ENCODE data around the gene IFT20.
A peak's percentile ranks its signal among the peaks of the same experiment; 100 is the strongest.
"Not testable (repeated sequence)": the region's sequence is repeated elsewhere in the genome, so short reads cannot be mapped to it uniquely, and the experiment has no call there.

IFT20 gene

GRCh38 chr17:28341516-28341915, 6.2 kb upstream of the IFT20 start:
- H3K27me3 ChIP-seq (replicated peaks), result no peaks in the 10 kb centered on the region
- in situ Hi-C loops (cut with HindIII; ENCODE audit: low pct_ligation_motif_present, low sequenced_read_pairs), result no loop called here
- no peak for DNase-seq
- TF ChIP-seq, protein P1, sequence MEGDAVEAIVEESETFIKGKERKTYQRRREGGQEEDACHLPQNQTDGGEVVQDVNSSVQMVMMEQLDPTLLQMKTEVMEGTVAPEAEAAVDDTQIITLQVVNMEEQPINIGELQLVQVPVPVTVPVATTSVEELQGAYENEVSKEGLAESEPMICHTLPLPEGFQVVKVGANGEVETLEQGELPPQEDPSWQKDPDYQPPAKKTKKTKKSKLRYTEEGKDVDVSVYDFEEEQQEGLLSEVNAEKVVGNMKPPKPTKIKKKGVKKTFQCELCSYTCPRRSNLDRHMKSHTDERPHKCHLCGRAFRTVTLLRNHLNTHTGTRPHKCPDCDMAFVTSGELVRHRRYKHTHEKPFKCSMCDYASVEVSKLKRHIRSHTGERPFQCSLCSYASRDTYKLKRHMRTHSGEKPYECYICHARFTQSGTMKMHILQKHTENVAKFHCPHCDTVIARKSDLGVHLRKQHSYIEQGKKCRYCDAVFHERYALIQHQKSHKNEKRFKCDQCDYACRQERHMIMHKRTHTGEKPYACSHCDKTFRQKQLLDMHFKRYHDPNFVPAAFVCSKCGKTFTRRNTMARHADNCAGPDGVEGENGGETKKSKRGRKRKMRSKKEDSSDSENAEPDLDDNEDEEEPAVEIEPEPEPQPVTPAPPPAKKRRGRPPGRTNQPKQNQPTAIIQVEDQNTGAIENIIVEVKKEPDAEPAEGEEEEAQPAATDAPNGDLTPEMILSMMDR (IDR thresholded peaks at IDR 0.05; ENCODE audit: low read depth, low read length, missing control alignments), result no peak
- H3K27ac ChIP-seq, result no peak overlapping the region
- peaks cover 59% of the 10 kb centered on the region for H3K36me3 ChIP-seq (replicated peaks)
- no peak overlapping the region for H3K4me3 ChIP-seq (ENCODE audit: low read depth, low read length)

DNA sequence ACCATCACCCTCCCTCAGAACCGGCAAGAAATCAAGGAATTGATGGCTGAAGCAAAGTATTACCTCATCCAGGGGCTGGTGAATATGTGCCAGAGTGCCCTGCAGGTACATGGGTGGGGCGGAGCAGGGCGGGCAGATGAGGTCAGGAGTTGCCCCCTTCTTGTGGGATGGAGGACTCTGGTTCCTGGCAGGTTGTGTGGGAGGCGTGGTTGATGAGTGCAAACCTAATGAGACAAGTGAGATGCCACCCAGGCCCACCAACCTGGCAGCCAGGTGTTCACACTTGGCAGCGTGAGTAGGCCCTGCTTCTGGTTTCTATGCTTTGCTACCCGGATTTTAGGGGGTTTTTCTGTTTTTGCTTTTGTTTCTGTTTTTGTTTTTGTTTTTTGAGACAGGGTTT, 5.1 kb upstream of the IFT20 start:
- Histone ChIP-seq H3K4me3 (ENCODE audit: low read depth, low read length) (no peak overlapping the region), H3K36me3 (replicated peaks) (peaks cover 49% of the 10 kb centered on the region), H3K27me3 (replicated peaks) (no peaks in the 10 kb centered on the region), H3K27ac (no peak overlapping the region)
- in situ Hi-C loops (cut with HindIII; ENCODE audit: low pct_ligation_motif_present, low sequenced_read_pairs), result no loop called here
- TF ChIP-seq, protein P1 (IDR thresholded peaks at IDR 0.05; ENCODE audit: low read depth, low read length, missing control alignments), result no peak
- no peak for DNase-seq

- Histone ChIP-seq H3K4me3 (ENCODE audit: low read depth, low read length) (no peak overlapping the region), H3K36me3 (replicated peaks) (peaks cover 44% of the 10 kb centered on the region), H3K27me3 (replicated peaks) (no peaks in the 10 kb centered on the region), H3K27ac (no peak overlapping the region)
- in situ Hi-C loops (cut with HindIII; ENCODE audit: low pct_ligation_motif_present, low sequenced_read_pairs), result no loop called here
- DNase-seq, result no peak
- TF ChIP-seq, protein P1 (IDR thresholded peaks at IDR 0.05; ENCODE audit: low read depth, low read length, missing control alignments), result no peak
Observed at GRCh38 chr17:28339431-28339830, 4.2 kb upstream of the IFT20 start.

DNA sequence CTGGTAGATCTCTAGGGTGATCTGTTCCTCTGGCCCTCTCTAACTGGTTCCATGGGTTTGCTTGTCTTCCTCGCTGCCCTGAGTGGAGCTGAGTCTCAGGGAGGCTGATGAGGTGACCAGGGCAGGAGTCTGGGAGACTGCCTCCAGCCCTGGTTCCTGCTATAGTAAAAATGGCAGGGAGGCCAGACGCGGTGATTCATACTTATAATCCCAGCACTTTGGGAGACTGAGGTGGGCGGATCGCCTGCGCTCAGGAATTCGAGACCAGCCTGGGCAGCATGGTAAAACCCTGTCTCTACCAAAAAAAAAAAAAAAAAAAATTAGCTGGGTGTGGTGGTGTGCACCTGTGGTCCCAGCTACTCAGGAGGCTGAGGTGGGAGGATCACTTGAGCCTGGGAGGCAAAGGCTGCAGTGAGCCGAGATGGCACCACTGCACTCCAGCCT, 3.5 kb upstream of the IFT20 start:
- in situ Hi-C loops (cut with HindIII; ENCODE audit: low pct_ligation_motif_present, low sequenced_read_pairs); H3K4me3 ChIP-seq (ENCODE audit: low read depth, low read length): not testable (repeated sequence)
- H3K36me3 ChIP-seq (replicated peaks), result peaks cover 39% of the 10 kb centered on the region

GRCh38 chr17:28338056-28338768, 2.9 kb upstream of the IFT20 start:
- in situ Hi-C loops (cut with HindIII; ENCODE audit: low pct_ligation_motif_present, low sequenced_read_pairs), result no loop called here
- TF ChIP-seq, protein P1 (IDR thresholded peaks at IDR 0.05; ENCODE audit: low read depth, low read length, missing control alignments), result no peak
- Histone ChIP-seq H3K27ac (peak overlapping the region; percentile 29), H3K27me3 (replicated peaks) (no peaks in the 10 kb centered on the region), H3K36me3 (replicated peaks) (peaks cover 35% of the 10 kb centered on the region), H3K4me3 (ENCODE audit: low read depth, low read length) (no peak overlapping the region)
- peak; percentile 38 for DNase-seq

More for the DNA sequence above, 3.5 kb upstream of the IFT20 start:
- H3K27me3 ChIP-seq (replicated peaks); DNase-seq: not testable (repeated sequence)
- H3K27ac ChIP-seq, result peak overlapping the region; percentile 29

- in situ Hi-C loops (cut with HindIII; ENCODE audit: low pct_ligation_motif_present, low sequenced_read_pairs), result no loop called here
- DNase-seq, result peak; percentile 89
- TF ChIP-seq, protein P1 (IDR thresholded peaks at IDR 0.05; ENCODE audit: low read depth, low read length, missing control alignments), result no peak
- H3K4me3 ChIP-seq (ENCODE audit: low read depth, low read length), result peak overlapping the region; percentile 91
- H3K27ac ChIP-seq, result peak overlapping the region; percentile 96
- H3K36me3 ChIP-seq (replicated peaks), result peaks cover 19% of the 10 kb centered on the region
- no peaks in the 10 kb centered on the region for H3K27me3 ChIP-seq (replicated peaks)
Observed at GRCh38 chr17:28335959-28336871, 943 bp upstream of the IFT20 start.
